Stomach (tissue), 9 donors: ENCODE results near the gene BBLN. TPM values are rescaled to one million over a fixed set of nuclear protein-coding genes. Genes with fewer than 3 reads are reported as not detected.

Source experiments
- DNase-seq, 2 donors: peaks; one replicate each; pipeline versions ENCODE4 v3.0.0 to v3.0.0-alpha.2; 2013 to 2019
- H3K27ac ChIP-seq, 5 donors: fragments of 200-600 bp in 4 of 5; sonication (generic) in 4 of 5; one replicate each; pipeline ENCODE4 v1.5.1; 2013 to 2019; ENCODE audit warnings: mild to moderate bottlenecking in 1 of 5, moderate library complexity in 1 of 5
- H3K27me3 ChIP-seq, 3 donors: fragments of 200-600 bp; sonication (generic); one replicate each; pipeline ENCODE4 v1.5.1; 2017 to 2019; ENCODE audit warnings: mixed run types in 1 of 3
- H3K36me3 ChIP-seq, 4 donors: fragments of 200-600 bp; sonication (generic); 1 replicate in 3 of 4; 2 replicates in 1 of 4; pipeline ENCODE4 v1.5.1; 2016 to 2019
- H3K4me1 ChIP-seq, 4 donors: fragments of 200-600 bp; sonication (generic); one replicate each; pipeline ENCODE4 v1.5.1; 2016 to 2019
- H3K4me3 ChIP-seq, 4 donors: fragments of 200-600 bp; sonication (generic) in 3 of 4; one replicate each; pipeline ENCODE4 v1.5.1; 2016 to 2019; ENCODE audit warnings: mild to moderate bottlenecking in 1 of 4
- H3K9me3 ChIP-seq, 4 donors: fragments of 200-600 bp; sonication (generic); one replicate each; pipeline ENCODE4 v1.5.1; 2016 to 2019
- EP300 ChIP-seq: sonication (generic); formaldehyde crosslinking; IDR thresholded peaks from one replicate; pipeline ENCODE4 v1.6.1; 2017; ENCODE audit warnings: antibody characterized with exemption
- POLR2A ChIP-seq, 4 donors: fragments of 450-650 bp; IDR thresholded peaks; one replicate each; pipeline ENCODE4 v1.6.1; 2016; ENCODE audit warnings: antibody characterized with exemption in 4 of 4, control low read depth in 2 of 4, mild to moderate bottlenecking in 1 of 4, moderate library complexity in 1 of 4
- POLR2AphosphoS5 ChIP-seq, 3 donors: sonication (generic); formaldehyde crosslinking; IDR thresholded peaks; one replicate each; pipeline ENCODE4 v1.6.1; 2016; ENCODE audit warnings: antibody characterized with exemption in 3 of 3
- WGBS, 5 donors: extraction: QIAGEN DNeasy Blood & Tissue Kit in 3 of 5; methylation state at CpG; one replicate each; pipeline versions ENCODE4 v1.1.5 to v1.1.7; 2013 to 2018; 5-methylcytosine and 5-hydroxymethylcytosine counted together
- intact Hi-C: fragments of 100-400 bp; cut with DNase I; formaldehyde crosslinking; loops from one replicate; pipeline ENCODE4 v1.15.1; 2023; ENCODE audit warnings: low total_unique reads
- polyA plus RNA-seq, 3 donors: library from polyadenylated mRNA; stranded (reverse); fragments of 200-250 nt; gene quantifications; one replicate each; pipeline ENCODE4 v1.2.3, GENCODE V29; 2013
- total RNA-seq, 5 donors: library from RNA; depleted of rRNA; stranded (reverse); fragments of >200 nt; gene quantifications; one replicate each; pipeline versions ENCODE4 v1.1.0 to v1.2.3, GENCODE V29; 2014 to 2016
- TF ChIP-seq, protein P1 (sequence below), 7 experiments: fragments of 450-650 bp in 4 of 7; fragments of 200-600 bp in 3 of 7; sonication (generic) in 3 of 7; IDR thresholded peaks; one replicate each; pipeline ENCODE4 v1.5.1; 2016 to 2019; ENCODE audit warnings: antibody characterized with exemption in 7 of 7, control low read depth in 2 of 7, mild to moderate bottlenecking in 1 of 7
- donor health status: healthy with polysubstance abuse.
- donor health status: Bipolar disorder and iron deficiency.
- donor health status: healthy.

BBLN gene
- total and polyA plus RNA-seq, 8 donors: 17.8 to 193 (median 147) TPM; not detected in 1

- Histone ChIP-seq H3K4me3 (no peak overlapping the region), H3K27ac (no peak overlapping the region), H3K36me3 (peaks cover 45 to 68% (median 67%) of the 10 kb centered on the region in 4 donors), H3K4me1 (peaks cover 5 to 30% (median 21%) of the 10 kb centered on the region in 4 donors), H3K27me3 (no peaks in the 10 kb centered on the region), H3K9me3 (no peaks in the 10 kb centered on the region)
- intact Hi-C loops: no loop called here
- DNase-seq: no peak
- TF ChIP-seq, protein P1, sequence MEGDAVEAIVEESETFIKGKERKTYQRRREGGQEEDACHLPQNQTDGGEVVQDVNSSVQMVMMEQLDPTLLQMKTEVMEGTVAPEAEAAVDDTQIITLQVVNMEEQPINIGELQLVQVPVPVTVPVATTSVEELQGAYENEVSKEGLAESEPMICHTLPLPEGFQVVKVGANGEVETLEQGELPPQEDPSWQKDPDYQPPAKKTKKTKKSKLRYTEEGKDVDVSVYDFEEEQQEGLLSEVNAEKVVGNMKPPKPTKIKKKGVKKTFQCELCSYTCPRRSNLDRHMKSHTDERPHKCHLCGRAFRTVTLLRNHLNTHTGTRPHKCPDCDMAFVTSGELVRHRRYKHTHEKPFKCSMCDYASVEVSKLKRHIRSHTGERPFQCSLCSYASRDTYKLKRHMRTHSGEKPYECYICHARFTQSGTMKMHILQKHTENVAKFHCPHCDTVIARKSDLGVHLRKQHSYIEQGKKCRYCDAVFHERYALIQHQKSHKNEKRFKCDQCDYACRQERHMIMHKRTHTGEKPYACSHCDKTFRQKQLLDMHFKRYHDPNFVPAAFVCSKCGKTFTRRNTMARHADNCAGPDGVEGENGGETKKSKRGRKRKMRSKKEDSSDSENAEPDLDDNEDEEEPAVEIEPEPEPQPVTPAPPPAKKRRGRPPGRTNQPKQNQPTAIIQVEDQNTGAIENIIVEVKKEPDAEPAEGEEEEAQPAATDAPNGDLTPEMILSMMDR (IDR thresholded peaks at IDR 0.05): no peak
- 90 to 97% (median 93%) methylated on average over 8 to 10 of the region's 10 CpGs for WGBS, 5 donors
Observed at GRCh38 chr9:128163523-128164306, 3.6 kb downstream of the BBLN start.

- no peaks in the 10 kb centered on the region for H3K27me3 ChIP-seq
- peaks cover 52 to 75% (median 73%) of the 10 kb centered on the region in 4 donors for H3K36me3 ChIP-seq
- WGBS, 5 donors: 75 to 79% (median 79%) methylated on average over 14 of the region's 14 CpGs
- intact Hi-C loops: no loop called here
- H3K9me3 ChIP-seq: no peaks in the 10 kb centered on the region
- TF ChIP-seq, protein P1 (IDR thresholded peaks at IDR 0.05): no peak
- DNase-seq: no peak
- peaks cover 3 to 23% (median 16%) of the 10 kb centered on the region in 4 donors for H3K4me1 ChIP-seq
- no peak overlapping the region for H3K4me3 ChIP-seq
- H3K27ac ChIP-seq: no peak overlapping the region
Observed at GRCh38 chr9:128164307-128164885, 4.3 kb downstream of the BBLN start.

DNA sequence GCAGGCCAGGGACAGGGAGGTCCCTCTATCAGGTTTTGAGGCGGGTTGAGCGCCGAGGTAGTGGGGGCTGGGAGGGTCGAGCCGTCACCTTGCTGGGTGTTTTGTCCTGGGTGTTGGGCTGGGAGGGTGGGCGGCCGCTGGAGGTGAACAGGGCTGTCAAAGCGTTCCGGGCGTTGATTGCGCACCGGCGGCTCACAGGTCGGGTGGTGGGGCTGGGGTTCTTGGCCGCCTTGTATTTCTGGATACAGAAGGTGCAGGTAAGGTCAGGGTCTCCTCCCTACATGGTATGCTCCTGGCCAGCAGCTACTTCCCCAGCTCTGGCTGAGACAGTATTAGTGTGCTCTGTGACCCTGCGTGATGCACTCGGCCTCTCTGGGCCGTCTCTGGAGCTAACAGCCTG, 6.1 kb downstream of the BBLN start:
- WGBS, 5 donors: 94 to 97% (median 95%) methylated on average over 15 to 18 of the region's 18 CpGs
- Histone ChIP-seq H3K9me3 (no peaks in the 10 kb centered on the region), H3K36me3 (peaks cover 62 to 93% (median 89%) of the 10 kb centered on the region in 4 donors), H3K27me3 (no peaks in the 10 kb centered on the region), H3K27ac (no peak overlapping the region), H3K4me3 (no peak overlapping the region), H3K4me1 (peaks cover 0 to 11% (median 5%) of the 10 kb centered on the region in 4 donors)
- no peak for TF ChIP-seq EP300
- TF ChIP-seq POLR2A (IDR thresholded peaks at IDR 0.05): no peak
- TF ChIP-seq, protein P1 (IDR thresholded peaks at IDR 0.05): no peak
- no peak for TF ChIP-seq POLR2AphosphoS5 (IDR thresholded peaks at IDR 0.05)
- intact Hi-C loops: no loop called here
- no peak for DNase-seq

DNA sequence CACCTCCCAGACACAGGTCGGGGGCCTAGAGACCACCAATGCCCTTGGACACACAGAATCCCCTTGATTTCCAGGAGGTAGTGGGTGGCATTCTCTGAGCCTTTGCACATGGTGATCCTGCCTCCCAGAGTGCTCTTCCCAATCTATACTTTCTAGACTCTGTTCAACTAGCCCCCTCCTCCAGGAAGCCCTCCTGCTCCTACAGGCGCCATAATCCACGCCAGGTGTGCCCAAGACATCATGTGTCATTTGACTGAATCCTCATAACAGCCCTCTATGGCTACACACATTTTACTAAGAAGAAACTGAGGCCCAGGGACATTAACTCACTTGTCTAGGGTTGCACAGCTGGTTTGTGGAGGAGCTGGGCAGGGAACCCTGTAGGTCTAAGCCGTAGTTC, 7.1 kb downstream of the BBLN start:
- intact Hi-C loops: no loop called here
- TF ChIP-seq EP300 (no peak), POLR2A (IDR thresholded peaks at IDR 0.05) (no peak), POLR2AphosphoS5 (IDR thresholded peaks at IDR 0.05) (no peak)

More for the DNA sequence above, 7.1 kb downstream of the BBLN start:
- DNase-seq: no peak
- WGBS, 5 donors: 93 to 97% (median 96%) methylated on average over 4 of the region's 4 CpGs
- H3K4me3 ChIP-seq: no peak overlapping the region
- peaks cover 62 to 100% (median 90%) of the 10 kb centered on the region in 4 donors for H3K36me3 ChIP-seq
- no peak overlapping the region for H3K27ac ChIP-seq
- H3K4me1 ChIP-seq: peaks cover 0 to 3% (median 1%) of the 10 kb centered on the region in 4 donors
- no peaks in the 10 kb centered on the region for H3K9me3 ChIP-seq
- H3K27me3 ChIP-seq: no peaks in the 10 kb centered on the region
